OCI-LY1 (cell line): ENCODE results near the gene MPZL3.

Experiments
- EZH2 ChIP-seq: fragments of 200-600 bp; sonication (generic), shearing (Covaris generic); IDR thresholded peaks from 2 replicates; pipeline ENCODE4 v1.8.0; 2017; ENCODE audit warnings: borderline replicate concordance, mixed run types, mild to moderate bottlenecking, antibody characterized with exemption, low read length, moderate library complexity, mixed read lengths
- TF ChIP-seq, protein P1 (sequence below): fragments of 200-600 bp; sonication (generic), shearing (Covaris generic); IDR thresholded peaks from 2 replicates; pipeline ENCODE4 v1.5.1; 2017; ENCODE audit warnings: mild to moderate bottlenecking, antibody characterized with exemption, low read length, moderate library complexity, mixed read lengths

DNA sequence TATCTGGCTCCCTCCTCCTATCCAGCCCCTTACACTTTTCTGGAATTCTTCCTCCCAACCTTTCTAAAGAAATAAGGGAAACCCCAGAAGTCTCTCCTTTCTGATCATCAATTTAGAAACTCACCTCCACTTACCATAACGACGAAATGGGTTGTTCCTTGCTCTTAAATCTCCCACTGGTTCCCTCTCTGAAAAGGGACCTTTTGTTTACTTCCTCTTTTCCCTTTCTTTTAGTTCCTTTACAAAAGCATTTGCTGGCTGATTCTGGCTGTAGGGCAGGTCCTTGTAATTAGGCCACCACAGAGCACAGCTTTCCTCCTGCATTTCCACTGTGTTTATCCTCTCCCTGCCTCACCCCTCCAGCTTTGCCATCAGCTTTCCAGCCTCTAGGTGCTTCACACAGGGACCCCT lies 39.4 kb downstream of the MPZL3 start:
- TF ChIP-seq, protein P1, sequence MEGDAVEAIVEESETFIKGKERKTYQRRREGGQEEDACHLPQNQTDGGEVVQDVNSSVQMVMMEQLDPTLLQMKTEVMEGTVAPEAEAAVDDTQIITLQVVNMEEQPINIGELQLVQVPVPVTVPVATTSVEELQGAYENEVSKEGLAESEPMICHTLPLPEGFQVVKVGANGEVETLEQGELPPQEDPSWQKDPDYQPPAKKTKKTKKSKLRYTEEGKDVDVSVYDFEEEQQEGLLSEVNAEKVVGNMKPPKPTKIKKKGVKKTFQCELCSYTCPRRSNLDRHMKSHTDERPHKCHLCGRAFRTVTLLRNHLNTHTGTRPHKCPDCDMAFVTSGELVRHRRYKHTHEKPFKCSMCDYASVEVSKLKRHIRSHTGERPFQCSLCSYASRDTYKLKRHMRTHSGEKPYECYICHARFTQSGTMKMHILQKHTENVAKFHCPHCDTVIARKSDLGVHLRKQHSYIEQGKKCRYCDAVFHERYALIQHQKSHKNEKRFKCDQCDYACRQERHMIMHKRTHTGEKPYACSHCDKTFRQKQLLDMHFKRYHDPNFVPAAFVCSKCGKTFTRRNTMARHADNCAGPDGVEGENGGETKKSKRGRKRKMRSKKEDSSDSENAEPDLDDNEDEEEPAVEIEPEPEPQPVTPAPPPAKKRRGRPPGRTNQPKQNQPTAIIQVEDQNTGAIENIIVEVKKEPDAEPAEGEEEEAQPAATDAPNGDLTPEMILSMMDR: no peak
- no peak for TF ChIP-seq EZH2
